Measurements from ENCODE around the gene ARL15.
"Not testable (repeated sequence)": the region's sequence is repeated elsewhere in the genome, so short reads cannot be mapped to it uniquely, and the experiment has no call there.

Gene ARL15

DNA sequence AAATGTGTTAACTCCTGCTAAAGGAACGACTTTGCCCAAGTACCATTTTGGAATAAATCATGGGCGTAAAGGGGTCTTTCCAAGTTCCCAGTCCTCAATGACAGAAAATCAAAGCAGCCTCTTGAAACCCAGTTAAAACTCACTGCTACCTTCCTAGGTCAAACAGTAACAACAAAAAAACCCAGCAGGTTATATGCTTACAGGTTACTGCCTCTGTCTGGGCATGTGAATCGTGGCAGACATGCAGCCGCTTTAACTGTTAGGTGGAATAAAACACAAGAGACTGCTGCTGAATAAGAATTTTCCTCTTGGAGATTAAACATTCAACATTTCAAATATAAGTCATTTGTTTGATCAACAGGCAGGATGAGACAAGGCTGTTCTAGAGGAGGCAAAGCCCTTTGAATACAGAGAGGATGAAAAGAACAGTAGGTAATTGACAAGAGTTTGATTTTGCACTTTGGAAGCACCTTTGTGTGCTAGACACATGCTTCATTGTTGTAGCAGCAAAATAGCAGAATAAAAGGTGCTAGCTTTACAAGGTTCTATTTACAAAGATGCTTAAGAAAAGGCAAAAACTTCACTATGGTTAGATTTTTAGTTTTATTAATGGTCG, 430.6 kb downstream of the ARL15 start:
- no peak for DNase-seq

GRCh38 chr5:53878015-53878414, 432.4 kb downstream of the ARL15 start:
- no peak for DNase-seq

DNA sequence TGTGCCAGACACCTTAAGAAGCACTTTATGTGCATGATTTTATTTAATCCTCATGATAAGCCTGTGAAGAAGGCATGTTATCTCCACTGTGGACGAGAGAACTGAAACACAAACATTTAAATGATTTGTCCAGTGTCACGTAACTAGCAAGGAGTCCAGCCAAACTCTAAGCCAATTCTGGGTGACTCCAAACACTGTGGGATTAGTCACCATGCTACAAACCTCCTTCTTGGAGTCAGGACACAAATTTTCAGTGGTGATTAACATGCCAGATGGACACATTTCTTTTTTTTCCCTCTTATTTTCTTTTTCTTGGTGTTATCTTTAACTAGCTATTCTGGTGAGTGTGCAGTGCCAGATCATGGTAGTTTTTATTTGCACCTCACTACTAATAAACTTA, 433.1 kb downstream of the ARL15 start:
- no peak for DNase-seq

GRCh38 chr5:53874409-53874808, 436.0 kb downstream of the ARL15 start:
- no peak for DNase-seq

- DNase-seq = no peak
Observed at GRCh38 chr5:53873235-53873634, 437.1 kb downstream of the ARL15 start.

- DNase-seq = no peak
Observed at GRCh38 chr5:53871775-53872174, 438.6 kb downstream of the ARL15 start.

- DNase-seq = no peak
Observed at GRCh38 chr5:53871050-53871449, 439.3 kb downstream of the ARL15 start.

DNA sequence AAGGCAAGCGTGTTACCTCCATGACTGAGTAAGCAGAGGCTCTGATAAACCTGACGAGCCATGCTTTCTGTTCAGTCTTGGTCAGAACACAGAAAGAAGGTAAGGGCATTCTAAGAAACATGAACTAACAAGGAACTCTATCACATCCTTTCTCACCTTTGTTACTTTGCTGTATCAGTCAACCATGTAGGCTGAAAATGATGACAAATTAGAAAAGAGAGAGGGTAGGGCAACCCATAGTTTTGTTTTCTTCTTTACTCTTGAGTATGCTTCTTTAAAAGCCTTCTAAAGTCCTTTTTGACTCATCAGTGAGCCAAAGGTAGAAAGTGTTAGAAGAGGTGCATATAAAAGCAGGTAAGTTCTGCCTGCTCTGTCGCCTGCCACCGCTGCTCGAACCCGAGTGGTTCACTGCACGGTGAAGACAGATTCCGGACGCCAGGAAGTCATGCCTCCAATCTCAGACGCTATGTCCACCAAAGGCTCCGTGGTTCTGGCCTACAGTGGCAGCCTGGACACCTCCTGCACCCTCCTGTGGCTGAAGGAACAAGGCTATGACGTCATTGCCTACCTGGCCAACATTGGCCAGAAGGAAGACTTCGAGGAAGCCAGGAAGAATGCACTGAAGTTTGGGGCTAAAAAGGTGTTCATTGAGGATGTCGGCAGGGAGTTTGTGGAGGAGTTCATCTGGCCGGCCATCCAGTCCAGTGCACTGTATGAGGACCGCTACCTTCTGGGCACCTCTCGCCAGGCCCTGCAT, 451.5 kb downstream of the ARL15 start:
- DNase-seq = no peak

GRCh38 chr5:53856506-53856905, 453.9 kb downstream of the ARL15 start:
- DNase-seq = no peak

DNA sequence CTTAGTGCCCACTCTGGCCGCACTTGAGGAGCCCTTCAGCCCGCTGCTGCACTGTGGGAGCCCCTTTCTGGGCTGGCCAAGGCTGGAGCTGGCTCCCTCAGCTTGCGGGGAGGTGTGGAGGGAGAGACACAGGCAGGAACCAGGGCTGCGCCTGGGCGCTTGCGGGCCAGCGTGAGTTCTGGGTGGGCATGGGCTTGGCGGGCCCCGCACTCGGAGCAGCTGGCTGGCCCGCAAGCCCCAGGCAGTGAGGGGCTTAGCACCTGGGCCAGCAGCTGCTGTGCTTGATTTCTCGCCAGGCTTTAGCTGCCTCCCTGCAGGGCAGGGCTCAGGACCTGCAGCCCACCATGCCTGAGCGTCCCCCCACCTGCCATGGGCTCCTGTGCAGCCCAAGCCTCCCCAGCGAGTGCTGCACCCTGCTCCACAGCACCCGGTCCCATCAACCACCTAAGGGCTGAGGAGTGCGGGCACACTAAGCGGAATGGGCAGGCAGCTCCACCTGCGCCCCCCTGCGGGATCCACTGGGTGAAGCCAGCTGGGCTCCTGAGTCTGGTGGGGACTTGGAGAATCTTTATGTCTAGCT, 473.4 kb downstream of the ARL15 start:
- not testable (repeated sequence) for DNase-seq

DNA sequence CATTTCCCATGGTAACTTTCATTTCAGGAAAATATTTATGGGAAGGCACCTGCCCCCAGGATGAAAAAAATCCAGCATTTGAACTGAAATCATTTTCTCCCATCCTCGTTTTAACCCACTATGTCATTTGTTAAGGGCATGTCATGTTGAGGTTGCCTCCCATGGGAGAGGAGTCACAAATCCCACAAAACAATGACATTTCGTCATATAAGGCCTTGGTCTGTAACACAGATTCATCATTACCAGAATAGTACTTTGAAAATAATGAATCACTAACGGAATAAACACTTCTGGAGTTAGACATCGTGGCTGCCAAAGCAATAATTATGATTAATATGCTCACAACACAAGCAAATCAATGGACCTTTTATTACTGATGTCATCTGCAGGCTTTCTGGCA, 475.9 kb downstream of the ARL15 start:
- no peak for DNase-seq
